ENCODE measurements around the gene LPP.
A peak's percentile ranks its signal among the peaks of the same experiment; 100 is the strongest.

DNA sequence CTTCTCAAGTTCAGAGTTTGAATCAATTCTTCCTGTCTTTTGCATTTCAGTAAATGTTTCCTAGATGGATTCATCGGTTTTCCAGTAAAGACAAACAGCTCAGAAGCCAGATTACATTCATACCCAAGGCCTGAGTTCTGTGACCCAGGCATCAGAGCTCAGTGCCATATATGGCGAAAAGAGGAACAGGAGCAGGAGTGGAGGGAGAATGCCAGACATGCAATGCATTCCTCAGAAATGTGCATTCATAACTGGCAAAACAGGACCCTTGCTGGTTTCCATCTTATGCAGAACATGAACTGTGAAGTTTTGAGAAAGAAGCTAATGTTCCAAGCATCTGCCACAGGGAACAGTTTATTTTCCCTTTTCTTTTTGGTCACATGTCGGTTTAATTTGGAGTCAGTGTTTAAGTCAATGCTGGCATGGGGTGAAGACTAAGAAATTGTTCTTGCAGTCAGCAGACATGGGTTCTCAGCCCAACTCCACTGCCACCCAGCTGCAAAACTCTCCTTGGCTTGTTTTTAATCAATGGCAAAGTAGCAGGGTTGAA is 116.5 kb downstream of the LPP start:
- TF ChIP-seq, protein P1, sequence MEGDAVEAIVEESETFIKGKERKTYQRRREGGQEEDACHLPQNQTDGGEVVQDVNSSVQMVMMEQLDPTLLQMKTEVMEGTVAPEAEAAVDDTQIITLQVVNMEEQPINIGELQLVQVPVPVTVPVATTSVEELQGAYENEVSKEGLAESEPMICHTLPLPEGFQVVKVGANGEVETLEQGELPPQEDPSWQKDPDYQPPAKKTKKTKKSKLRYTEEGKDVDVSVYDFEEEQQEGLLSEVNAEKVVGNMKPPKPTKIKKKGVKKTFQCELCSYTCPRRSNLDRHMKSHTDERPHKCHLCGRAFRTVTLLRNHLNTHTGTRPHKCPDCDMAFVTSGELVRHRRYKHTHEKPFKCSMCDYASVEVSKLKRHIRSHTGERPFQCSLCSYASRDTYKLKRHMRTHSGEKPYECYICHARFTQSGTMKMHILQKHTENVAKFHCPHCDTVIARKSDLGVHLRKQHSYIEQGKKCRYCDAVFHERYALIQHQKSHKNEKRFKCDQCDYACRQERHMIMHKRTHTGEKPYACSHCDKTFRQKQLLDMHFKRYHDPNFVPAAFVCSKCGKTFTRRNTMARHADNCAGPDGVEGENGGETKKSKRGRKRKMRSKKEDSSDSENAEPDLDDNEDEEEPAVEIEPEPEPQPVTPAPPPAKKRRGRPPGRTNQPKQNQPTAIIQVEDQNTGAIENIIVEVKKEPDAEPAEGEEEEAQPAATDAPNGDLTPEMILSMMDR (IDR thresholded peaks at IDR 0.05) = no peak
- TF ChIP-seq POLR2A (IDR thresholded peaks at IDR 0.05) = no peak
- TF ChIP-seq POLR2AphosphoS5 (IDR thresholded peaks at IDR 0.05) = peak in 1 of 2 donors; percentile 33
